Hepatocyte (in vitro differentiated cells): ENCODE data around the gene ANO6. TPM values are rescaled to one million over a fixed set of nuclear protein-coding genes. Genes with fewer than 3 reads are reported as not detected.

Source experiments
- DNase-seq: peaks from one replicate; pipeline ENCODE4 v3.0.0-alpha.2; 2016; ENCODE audit warnings: low spot score
- H2AFZ ChIP-seq: fragments of 200-600 bp; sonication (generic); 2 replicates; pipeline ENCODE4 v1.6.0; 2016; ENCODE audit warnings: antibody characterized with exemption, mild to moderate bottlenecking
- H3K27ac ChIP-seq: fragments of 200-600 bp; sonication (generic); 2 replicates; pipeline ENCODE4 v1.5.1; 2016; ENCODE audit warnings: mild to moderate bottlenecking
- H3K27me3 ChIP-seq: fragments of 200-600 bp; sonication (generic); 2 replicates; pipeline ENCODE4 v1.6.1; 2016
- H3K36me3 ChIP-seq: fragments of 200-600 bp; sonication (generic); replicated peaks from 2 replicates; pipeline ENCODE4 v1.5.1; 2016; ENCODE audit warnings: low read depth; ENCODE audit not compliant: insufficient read depth
- H3K4me1 ChIP-seq: fragments of 200-600 bp; sonication (generic); 2 replicates; pipeline ENCODE4 v1.5.1; 2016; ENCODE audit warnings: mild to moderate bottlenecking, moderate library complexity; ENCODE audit not compliant: insufficient read depth
- H3K4me2 ChIP-seq: fragments of 200-600 bp; sonication (generic); 2 replicates; pipeline ENCODE4 v1.6.0; 2016
- H3K4me3 ChIP-seq: fragments of 200-600 bp; sonication (generic); 2 replicates; pipeline ENCODE4 v1.5.1; 2016; ENCODE audit warnings: mild to moderate bottlenecking
- H3K79me2 ChIP-seq: fragments of 200-600 bp; sonication (generic); 2 replicates; pipeline ENCODE4 v1.6.0; 2017; ENCODE audit warnings: mild to moderate bottlenecking
- H3K9me2 ChIP-seq: fragments of 200-600 bp; sonication (generic); replicated peaks from 2 replicates; pipeline ENCODE4 v1.6.0; 2017; ENCODE audit warnings: mild to moderate bottlenecking; ENCODE audit not compliant: insufficient read depth
- H3K9me3 ChIP-seq: fragments of 200-600 bp; sonication (generic); 2 replicates; pipeline ENCODE4 v1.5.1; 2016; ENCODE audit warnings: low read depth, mild to moderate bottlenecking
- H4K20me1 ChIP-seq: fragments of 200-600 bp; sonication (generic); 2 replicates; pipeline ENCODE4 v1.6.0; 2016; ENCODE audit warnings: mild to moderate bottlenecking; ENCODE audit not compliant: insufficient read depth, poor library complexity, severe bottlenecking
- EZH2 ChIP-seq: fragments of 200-600 bp; sonication (generic); IDR thresholded peaks from 2 replicates; pipeline ENCODE4 v1.6.1; 2016; ENCODE audit warnings: antibody characterized with exemption, mild to moderate bottlenecking, borderline replicate concordance
- EZH2phosphoT487 ChIP-seq: fragments of 200-600 bp; sonication (generic); IDR thresholded peaks from one replicate; pipeline ENCODE4 v1.6.1; 2018; ENCODE audit warnings: antibody characterized with exemption, mild to moderate bottlenecking, low read depth, moderate library complexity; ENCODE audit not compliant: unreplicated experiment, severe bottlenecking
- WGBS: methylation state at CpG from one replicate; pipeline ENCODE4 v1.1.6; 2016; ENCODE audit warnings: low lambda C conversion rate; ENCODE audit errors: missing lambda C conversion rate; 5-methylcytosine and 5-hydroxymethylcytosine counted together
- polyA plus RNA-seq: library from polyadenylated mRNA; unstranded; fragments of >200 nt; fragmentation: Nextera tagmentation; extraction: Ambion mirVana; gene quantifications from 2 replicates; pipeline ENCODE4 v1.2.1, GENCODE V29; 2016
- total RNA-seq: library from RNA; depleted of rRNA; stranded (reverse); fragments of >200 nt; gene quantifications from 2 replicates; pipeline ENCODE4 v1.2.3, GENCODE V29; 2014
- TF ChIP-seq, protein P1 (sequence below): fragments of 200-600 bp; sonication (generic); IDR thresholded peaks from 2 replicates; pipeline ENCODE4 v1.5.1; 2016; ENCODE audit warnings: antibody characterized with exemption, mild to moderate bottlenecking; ENCODE audit not compliant: poor library complexity

Gene ANO6
- total and polyA plus RNA-seq, 2 experiments from 2014 or later: 50.4 to 82.2 TPM

DNA sequence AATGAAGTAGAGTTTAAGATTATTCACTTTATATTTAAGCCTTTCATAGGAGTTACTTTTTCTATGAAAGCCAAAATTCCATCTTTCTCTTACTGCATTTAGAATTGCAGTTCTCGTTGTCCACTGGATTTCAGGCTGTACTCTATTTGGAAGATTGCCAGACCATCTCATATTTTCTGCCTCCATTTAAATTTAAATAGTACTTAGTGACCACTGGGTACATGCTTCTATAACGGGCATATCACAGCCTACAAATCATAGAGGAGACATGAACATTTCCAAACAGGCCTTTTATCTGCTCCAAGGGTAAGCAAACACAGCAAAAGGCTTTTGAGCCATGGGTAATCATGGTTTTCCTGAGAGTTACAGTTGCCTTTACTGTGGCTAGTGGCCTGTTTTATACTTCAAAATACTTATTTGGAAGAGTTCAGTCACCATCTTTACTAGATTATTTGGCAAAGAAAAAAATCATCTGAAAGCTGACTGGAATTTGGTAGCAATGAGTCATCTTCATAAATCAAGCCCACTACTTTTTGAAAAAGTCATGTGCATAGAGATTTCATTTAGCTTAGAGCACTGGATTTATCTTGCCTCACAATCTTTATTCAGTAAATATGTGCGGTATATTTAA, 15.7 kb downstream of the ANO6 start:
- WGBS: 23% methylated on average over 3 of the region's 3 CpGs
- H3K79me2 ChIP-seq: peaks cover 70% of the 10 kb centered on the region
- H3K4me3 ChIP-seq: no peak overlapping the region
- H3K4me2 ChIP-seq: peak overlapping the region; percentile 23
- no peak for DNase-seq
- H3K27me3 ChIP-seq: no peaks in the 10 kb centered on the region
- peaks cover 47% of the 10 kb centered on the region for H3K4me1 ChIP-seq
- H3K27ac ChIP-seq: peak overlapping the region; percentile 94
- no peak for TF ChIP-seq EZH2
- TF ChIP-seq EZH2phosphoT487: no peak
- TF ChIP-seq, protein P1, sequence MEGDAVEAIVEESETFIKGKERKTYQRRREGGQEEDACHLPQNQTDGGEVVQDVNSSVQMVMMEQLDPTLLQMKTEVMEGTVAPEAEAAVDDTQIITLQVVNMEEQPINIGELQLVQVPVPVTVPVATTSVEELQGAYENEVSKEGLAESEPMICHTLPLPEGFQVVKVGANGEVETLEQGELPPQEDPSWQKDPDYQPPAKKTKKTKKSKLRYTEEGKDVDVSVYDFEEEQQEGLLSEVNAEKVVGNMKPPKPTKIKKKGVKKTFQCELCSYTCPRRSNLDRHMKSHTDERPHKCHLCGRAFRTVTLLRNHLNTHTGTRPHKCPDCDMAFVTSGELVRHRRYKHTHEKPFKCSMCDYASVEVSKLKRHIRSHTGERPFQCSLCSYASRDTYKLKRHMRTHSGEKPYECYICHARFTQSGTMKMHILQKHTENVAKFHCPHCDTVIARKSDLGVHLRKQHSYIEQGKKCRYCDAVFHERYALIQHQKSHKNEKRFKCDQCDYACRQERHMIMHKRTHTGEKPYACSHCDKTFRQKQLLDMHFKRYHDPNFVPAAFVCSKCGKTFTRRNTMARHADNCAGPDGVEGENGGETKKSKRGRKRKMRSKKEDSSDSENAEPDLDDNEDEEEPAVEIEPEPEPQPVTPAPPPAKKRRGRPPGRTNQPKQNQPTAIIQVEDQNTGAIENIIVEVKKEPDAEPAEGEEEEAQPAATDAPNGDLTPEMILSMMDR: no peak
- no peaks in the 10 kb centered on the region for H3K36me3 ChIP-seq
- no peak overlapping the region for H2AFZ ChIP-seq
- H4K20me1 ChIP-seq: peaks cover 5% of the 10 kb centered on the region
- no peaks in the 10 kb centered on the region for H3K9me3 ChIP-seq
- no peaks in the 10 kb centered on the region for H3K9me2 ChIP-seq

DNA sequence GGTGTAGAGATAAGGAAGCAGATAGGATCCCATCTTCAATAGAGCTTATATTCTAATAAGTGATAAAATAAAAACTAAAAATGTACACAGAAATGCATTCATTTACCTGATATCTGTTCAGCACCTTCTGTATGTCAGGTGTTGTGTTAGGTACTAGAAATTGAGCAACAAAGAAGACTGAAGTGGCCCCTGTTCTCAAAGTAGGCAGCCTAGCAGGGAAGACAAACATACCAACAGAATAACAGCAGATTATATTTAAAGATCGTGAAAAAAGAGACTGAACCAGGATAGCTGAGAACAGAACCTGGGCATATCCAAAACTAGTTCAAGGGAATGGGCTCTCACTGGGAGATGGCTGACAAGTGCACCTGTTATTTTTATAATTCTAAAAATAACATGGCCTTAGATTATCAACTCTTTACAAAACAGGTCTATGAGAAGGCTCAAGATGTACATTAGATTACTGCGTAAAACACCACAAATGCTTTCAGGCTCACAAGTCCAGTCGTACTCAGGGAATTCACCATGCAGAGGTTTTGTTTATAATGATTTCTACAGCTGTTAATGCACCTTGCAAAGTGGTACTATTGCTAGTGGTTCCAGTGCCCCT, 16.4 kb downstream of the ANO6 start:
- no peak overlapping the region for H3K4me3 ChIP-seq
- H3K27me3 ChIP-seq: no peaks in the 10 kb centered on the region
- H3K4me2 ChIP-seq: peak overlapping the region; percentile 23
- 62% methylated on average over 3 of the region's 3 CpGs for WGBS
- no peak for DNase-seq
- H3K27ac ChIP-seq: peak overlapping the region; percentile 94
- no peaks in the 10 kb centered on the region for H3K36me3 ChIP-seq
- no peak overlapping the region for H2AFZ ChIP-seq
- H3K9me3 ChIP-seq: no peaks in the 10 kb centered on the region
- peaks cover 5% of the 10 kb centered on the region for H4K20me1 ChIP-seq
- peaks cover 47% of the 10 kb centered on the region for H3K4me1 ChIP-seq
- no peaks in the 10 kb centered on the region for H3K9me2 ChIP-seq
- TF ChIP-seq EZH2phosphoT487 (no peak), EZH2 (no peak)
- TF ChIP-seq, protein P1: no peak
- H3K79me2 ChIP-seq: peaks cover 70% of the 10 kb centered on the region

DNA sequence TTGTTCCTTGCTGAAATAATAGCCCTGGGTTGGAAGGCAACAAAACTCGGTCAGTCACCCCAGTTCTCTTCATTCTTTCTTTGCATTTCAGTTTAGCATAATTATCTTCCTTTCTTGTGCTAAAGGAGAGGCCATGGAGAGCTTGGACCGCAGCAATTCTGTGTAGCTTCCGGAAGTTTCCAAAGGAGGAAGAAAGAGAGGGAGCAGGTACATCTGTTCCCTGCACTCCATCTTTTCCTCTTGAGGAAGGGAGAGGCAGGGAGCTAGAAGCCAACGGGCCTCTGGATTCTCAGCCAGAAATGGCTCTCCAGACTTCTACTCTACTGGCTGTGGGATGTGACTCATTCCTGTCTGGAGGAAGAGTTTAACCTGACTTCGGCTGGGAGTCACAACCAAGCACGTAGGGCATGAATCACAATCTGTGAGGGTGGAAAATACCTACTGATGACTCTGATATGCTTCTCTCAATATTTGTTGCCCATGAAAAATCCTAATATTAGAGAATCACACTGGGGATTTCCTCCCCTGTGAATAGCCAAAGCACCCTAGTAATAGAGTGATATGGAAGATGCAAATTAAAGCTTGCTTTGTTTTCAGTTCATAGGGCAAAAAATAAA, 17.0 kb downstream of the ANO6 start:
- Histone ChIP-seq H3K4me1 (peaks cover 47% of the 10 kb centered on the region), H3K4me2 (peak overlapping the region; percentile 51), H3K27ac (peak overlapping the region; percentile 94)

More for the DNA sequence above, 17.0 kb downstream of the ANO6 start:
- Histone ChIP-seq H3K27me3 (no peaks in the 10 kb centered on the region), H4K20me1 (peaks cover 5% of the 10 kb centered on the region), H2AFZ (no peak overlapping the region), H3K36me3 (no peaks in the 10 kb centered on the region), H3K9me2 (no peaks in the 10 kb centered on the region), H3K4me3 (no peak overlapping the region), H3K79me2 (peaks cover 68% of the 10 kb centered on the region), H3K9me3 (no peaks in the 10 kb centered on the region)
- TF ChIP-seq EZH2 (no peak), EZH2phosphoT487 (no peak)
- TF ChIP-seq, protein P1: no peak
- peak; percentile 83 for DNase-seq
- 37% methylated on average over 6 of the region's 6 CpGs for WGBS
